ENCODE data around the gene PTPRT. TPM values are rescaled to one million over a fixed set of nuclear protein-coding genes. Genes with fewer than 3 reads are reported as not detected.

PTPRT gene
- polyA plus RNA-seq, 1 of the 3 experiments (the other 2 are of a cell fraction) = not detected

DNA sequence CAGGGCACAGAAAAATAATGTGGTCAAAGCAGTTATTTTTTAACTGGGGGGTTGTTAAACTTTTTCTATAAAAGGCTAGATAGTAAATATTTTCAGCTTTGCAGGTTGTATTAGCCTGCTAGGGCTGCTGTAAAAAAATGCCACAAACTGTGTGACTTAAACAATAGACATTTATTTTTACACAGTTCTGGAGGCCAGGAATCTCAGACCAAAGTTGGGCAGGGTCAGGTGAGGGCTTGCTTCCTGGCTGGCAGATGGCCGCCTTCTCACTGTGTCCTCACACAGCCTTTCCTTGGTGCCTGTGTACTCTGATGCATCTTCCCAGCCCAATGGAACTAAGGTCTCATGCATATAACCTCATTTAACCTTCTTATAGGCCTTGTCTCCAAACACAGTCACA lies 294.7 kb downstream of the PTPRT start (continued):
- TF ChIP-seq FOSL2 (IDR thresholded peaks at IDR 0.05; ENCODE audit: borderline replicate concordance, low read depth) (no peak), YY1 (IDR thresholded peaks at IDR 0.05; ENCODE audit: low read depth) (no peak), SMC3 (IDR thresholded peaks at IDR 0.05; ENCODE audit: low read depth, low read length) (no peak), NFIC (IDR thresholded peaks at IDR 0.05; ENCODE audit: borderline replicate concordance) (no peak), SIN3A (IDR thresholded peaks at IDR 0.05; ENCODE audit: borderline replicate concordance, low read depth, low read length) (no peak)
- TF ChIP-seq, protein P1, sequence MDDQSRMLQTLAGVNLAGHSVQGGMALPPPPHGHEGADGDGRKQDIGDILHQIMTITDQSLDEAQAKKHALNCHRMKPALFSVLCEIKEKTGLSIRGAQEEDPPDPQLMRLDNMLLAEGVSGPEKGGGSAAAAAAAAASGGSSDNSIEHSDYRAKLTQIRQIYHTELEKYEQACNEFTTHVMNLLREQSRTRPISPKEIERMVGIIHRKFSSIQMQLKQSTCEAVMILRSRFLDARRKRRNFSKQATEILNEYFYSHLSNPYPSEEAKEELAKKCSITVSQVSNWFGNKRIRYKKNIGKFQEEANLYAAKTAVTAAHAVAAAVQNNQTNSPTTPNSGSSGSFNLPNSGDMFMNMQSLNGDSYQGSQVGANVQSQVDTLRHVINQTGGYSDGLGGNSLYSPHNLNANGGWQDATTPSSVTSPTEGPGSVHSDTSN (IDR thresholded peaks at IDR 0.05) = no peak

- WGBS (ENCODE audit: low lambda C conversion rate) = 7% methylated on average over 3 of the region's 3 CpGs
- no peaks in the 10 kb centered on the region for H3K9me3 ChIP-seq
- H3K9me2 ChIP-seq = no peaks in the 10 kb centered on the region
- no peaks in the 10 kb centered on the region for H4K20me1 ChIP-seq (ENCODE audit: insufficient read depth)
- no peak for DNase-seq
- H3K4me2 ChIP-seq = no peak overlapping the region
- H3K9ac ChIP-seq = no peak overlapping the region
- no peak overlapping the region for H3K27ac ChIP-seq (ENCODE audit: low read depth in 2 of 2, low read length in 1 of 2)
- H3K27me3 ChIP-seq (ENCODE audit: insufficient read depth) = no peaks in the 10 kb centered on the region
- CTCF ChIA-PET = no interaction called here
- H3K79me2 ChIP-seq (ENCODE audit: insufficient read depth) = no peaks in the 10 kb centered on the region
- H3K4me1 ChIP-seq (ENCODE audit: control insufficient read depth in 1 of 2, insufficient read depth in 2 of 2, low read depth in 1 of 2, low read length in 1 of 2) = no peaks in the 10 kb centered on the region
- H3K36me3 ChIP-seq (replicated peaks in 1 of 2; ENCODE audit: control insufficient read depth in 1 of 2, insufficient read depth in 2 of 2, low read length in 1 of 2) = no peaks in the 10 kb centered on the region
- no peak overlapping the region for H3K4me3 ChIP-seq (ENCODE audit: low read depth in 2 of 2, low read length in 1 of 2)
- POLR2A ChIA-PET = no interaction called here
- no peaks in the 10 kb centered on the region for H3F3A ChIP-seq (replicated peaks; ENCODE audit: insufficient read depth)
- no peak overlapping the region for H2AFZ ChIP-seq (ENCODE audit: low read depth)
- TF ChIP-seq TCF12 (IDR thresholded peaks at IDR 0.05) (no peak), SMC3 (IDR thresholded peaks at IDR 0.05; ENCODE audit: low read depth, low read length) (no peak), FOSL2 (IDR thresholded peaks at IDR 0.05; ENCODE audit: borderline replicate concordance, low read depth) (no peak), RXRA (IDR thresholded peaks at IDR 0.05; ENCODE audit: borderline replicate concordance, low read depth) (no peak), ELF1 (IDR thresholded peaks at IDR 0.05) (no peak), RAD21 (IDR thresholded peaks at IDR 0.05; ENCODE audit: low read length) (no peak), FOXJ3 (CRISPR knock-in tag; IDR thresholded peaks at IDR 0.05) (no peak), IRF3 (IDR thresholded peaks at IDR 0.05; ENCODE audit: low read depth, low read length) (no peak), GATA2 (CRISPR knock-in tag; IDR thresholded peaks at IDR 0.05) (no peak), REST (IDR thresholded peaks at IDR 0.05; ENCODE audit: low read depth, low read length) (no peak), POLR2AphosphoS5 (IDR thresholded peaks at IDR 0.05; ENCODE audit: low read depth, low read length) (no peak), EP300 (IDR thresholded peaks at IDR 0.05; ENCODE audit: borderline replicate concordance in 1 of 2, low read depth in 1 of 2, low read length in 1 of 2) (no peak), TAF1 (IDR thresholded peaks at IDR 0.05; ENCODE audit: borderline replicate concordance, low read depth, low read length) (no peak), MAX (IDR thresholded peaks at IDR 0.05; ENCODE audit: low read depth) (no peak), EZH2phosphoT487 (IDR thresholded peaks at IDR 0.05; ENCODE audit: borderline replicate concordance, low read depth) (no peak)
- TF ChIP-seq, protein P2, sequence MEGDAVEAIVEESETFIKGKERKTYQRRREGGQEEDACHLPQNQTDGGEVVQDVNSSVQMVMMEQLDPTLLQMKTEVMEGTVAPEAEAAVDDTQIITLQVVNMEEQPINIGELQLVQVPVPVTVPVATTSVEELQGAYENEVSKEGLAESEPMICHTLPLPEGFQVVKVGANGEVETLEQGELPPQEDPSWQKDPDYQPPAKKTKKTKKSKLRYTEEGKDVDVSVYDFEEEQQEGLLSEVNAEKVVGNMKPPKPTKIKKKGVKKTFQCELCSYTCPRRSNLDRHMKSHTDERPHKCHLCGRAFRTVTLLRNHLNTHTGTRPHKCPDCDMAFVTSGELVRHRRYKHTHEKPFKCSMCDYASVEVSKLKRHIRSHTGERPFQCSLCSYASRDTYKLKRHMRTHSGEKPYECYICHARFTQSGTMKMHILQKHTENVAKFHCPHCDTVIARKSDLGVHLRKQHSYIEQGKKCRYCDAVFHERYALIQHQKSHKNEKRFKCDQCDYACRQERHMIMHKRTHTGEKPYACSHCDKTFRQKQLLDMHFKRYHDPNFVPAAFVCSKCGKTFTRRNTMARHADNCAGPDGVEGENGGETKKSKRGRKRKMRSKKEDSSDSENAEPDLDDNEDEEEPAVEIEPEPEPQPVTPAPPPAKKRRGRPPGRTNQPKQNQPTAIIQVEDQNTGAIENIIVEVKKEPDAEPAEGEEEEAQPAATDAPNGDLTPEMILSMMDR (IDR thresholded peaks at IDR 0.05) = no peak
- TF ChIP-seq, protein P3, sequence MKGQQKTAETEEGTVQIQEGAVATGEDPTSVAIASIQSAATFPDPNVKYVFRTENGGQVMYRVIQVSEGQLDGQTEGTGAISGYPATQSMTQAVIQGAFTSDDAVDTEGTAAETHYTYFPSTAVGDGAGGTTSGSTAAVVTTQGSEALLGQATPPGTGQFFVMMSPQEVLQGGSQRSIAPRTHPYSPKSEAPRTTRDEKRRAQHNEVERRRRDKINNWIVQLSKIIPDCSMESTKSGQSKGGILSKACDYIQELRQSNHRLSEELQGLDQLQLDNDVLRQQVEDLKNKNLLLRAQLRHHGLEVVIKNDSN (IDR thresholded peaks at IDR 0.05; ENCODE audit: borderline replicate concordance, low read depth) = no peak
- TF ChIP-seq, protein P4, sequence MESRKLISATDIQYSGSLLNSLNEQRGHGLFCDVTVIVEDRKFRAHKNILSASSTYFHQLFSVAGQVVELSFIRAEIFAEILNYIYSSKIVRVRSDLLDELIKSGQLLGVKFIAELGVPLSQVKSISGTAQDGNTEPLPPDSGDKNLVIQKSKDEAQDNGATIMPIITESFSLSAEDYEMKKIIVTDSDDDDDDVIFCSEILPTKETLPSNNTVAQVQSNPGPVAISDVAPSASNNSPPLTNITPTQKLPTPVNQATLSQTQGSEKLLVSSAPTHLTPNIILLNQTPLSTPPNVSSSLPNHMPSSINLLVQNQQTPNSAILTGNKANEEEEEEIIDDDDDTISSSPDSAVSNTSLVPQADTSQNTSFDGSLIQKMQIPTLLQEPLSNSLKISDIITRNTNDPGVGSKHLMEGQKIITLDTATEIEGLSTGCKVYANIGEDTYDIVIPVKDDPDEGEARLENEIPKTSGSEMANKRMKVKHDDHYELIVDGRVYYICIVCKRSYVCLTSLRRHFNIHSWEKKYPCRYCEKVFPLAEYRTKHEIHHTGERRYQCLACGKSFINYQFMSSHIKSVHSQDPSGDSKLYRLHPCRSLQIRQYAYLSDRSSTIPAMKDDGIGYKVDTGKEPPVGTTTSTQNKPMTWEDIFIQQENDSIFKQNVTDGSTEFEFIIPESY (IDR thresholded peaks at IDR 0.05; ENCODE audit: borderline replicate concordance, low read depth) = no peak
Measured at GRCh38 chr20:42894483-42894882, 295.2 kb downstream of the PTPRT start.

Measured in SK-N-SH (cell line).